ENCODE results near the gene SOX3. TPM values are rescaled to one million over a fixed set of nuclear protein-coding genes. Genes with fewer than 3 reads are reported as not detected.
A peak's percentile ranks its signal among the peaks of the same experiment; 100 is the strongest.

SOX3 gene
- total RNA-seq, 2 donors from 2014 or later, result 0.27 to 2.0 TPM

- Mint-ChIP-seq H3K27me3 (ENCODE audit: insufficient read depth) (peaks cover 67% of the 10 kb centered on the region), H3K27ac (no peak overlapping the region), H3K36me3 (ENCODE audit: low read depth) (no peaks in the 10 kb centered on the region), H3K4me3 (no peak overlapping the region), H3K9me3 (no peaks in the 10 kb centered on the region), H3K4me1 (peaks cover 25% of the 10 kb centered on the region)
- WGBS, 2 experiments (ENCODE audit: insufficient coverage in 1 of 2, insufficient read length in 1 of 2), result 100% methylated on average over 1 of the region's 1 CpG; no CpG with 5 or more reads in 1 of the 2 experiments
- no peaks in the 10 kb centered on the region for H3K36me3 ChIP-seq (ENCODE audit: control insufficient read depth, insufficient read depth, low read length)
- no peaks in the 10 kb centered on the region for H3K4me1 ChIP-seq (ENCODE audit: control insufficient read depth, insufficient read depth, low read length)
- H3K9ac ChIP-seq (ENCODE audit: extremely low read depth, low read length, poor library complexity, severe bottlenecking), result no peak overlapping the region
- H3K4me3 ChIP-seq (ENCODE audit: low read length), result no peak overlapping the region
- H3K27me3 ChIP-seq (ENCODE audit: control insufficient read depth, insufficient read depth, low read length, poor library complexity, severe bottlenecking), result peaks cover 52% of the 10 kb centered on the region
- DNase-seq, result no peak
- TF ChIP-seq CTCF (conservative IDR thresholded peaks at IDR 0.05), result no peak
- no peaks in the 10 kb centered on the region for H3K9me3 ChIP-seq (ENCODE audit: control insufficient read depth, low read length)
- H3K27ac ChIP-seq (ENCODE audit: low read depth, low read length), result no peak overlapping the region
Measured at GRCh38 chrX:140514554-140514953, 9.7 kb upstream of the SOX3 start.

GRCh38 chrX:140510895-140511295, 6.0 kb upstream of the SOX3 start:
- H3K27me3 Mint-ChIP-seq (ENCODE audit: insufficient read depth), result peaks cover 96% of the 10 kb centered on the region
- 9 to 15% methylated on average over 4 to 42 of the region's 42 CpGs for WGBS, 2 experiments (ENCODE audit: insufficient coverage in 1 of 2, insufficient read length in 1 of 2)
- no peaks in the 10 kb centered on the region for H3K36me3 Mint-ChIP-seq (ENCODE audit: low read depth)
- peaks cover 36% of the 10 kb centered on the region for H3K4me1 Mint-ChIP-seq
- no peak overlapping the region for H3K27ac Mint-ChIP-seq
- H3K4me3 Mint-ChIP-seq, result peak overlapping the region; percentile 56
- Histone ChIP-seq H3K4me3 (ENCODE audit: low read length) (no peak overlapping the region), H3K9me3 (ENCODE audit: control insufficient read depth, low read length) (no peaks in the 10 kb centered on the region), H3K27me3 (ENCODE audit: control insufficient read depth, insufficient read depth, low read length, poor library complexity, severe bottlenecking) (peaks cover 88% of the 10 kb centered on the region), H3K9ac (ENCODE audit: extremely low read depth, low read length, poor library complexity, severe bottlenecking) (no peak overlapping the region), H3K36me3 (ENCODE audit: control insufficient read depth, insufficient read depth, low read length) (no peaks in the 10 kb centered on the region), H3K4me1 (ENCODE audit: control insufficient read depth, insufficient read depth, low read length) (no peaks in the 10 kb centered on the region), H3K27ac (ENCODE audit: low read depth, low read length) (no peak overlapping the region)
- H3K9me3 Mint-ChIP-seq, result no peaks in the 10 kb centered on the region
- peak; percentile 65 for DNase-seq
- TF ChIP-seq CTCF (conservative IDR thresholded peaks at IDR 0.05), result no peak

GRCh38 chrX:140510306-140510676, 5.4 kb upstream of the SOX3 start:
- H3K27ac ChIP-seq (ENCODE audit: low read depth, low read length), result no peak overlapping the region
- Mint-ChIP-seq H3K27ac (no peak overlapping the region), H3K4me3 (peak overlapping the region; percentile 56), H3K27me3 (ENCODE audit: insufficient read depth) (peaks cover 98% of the 10 kb centered on the region), H3K36me3 (ENCODE audit: low read depth) (no peaks in the 10 kb centered on the region), H3K9me3 (no peaks in the 10 kb centered on the region), H3K4me1 (peaks cover 41% of the 10 kb centered on the region)
- peaks cover 94% of the 10 kb centered on the region for H3K27me3 ChIP-seq (ENCODE audit: control insufficient read depth, insufficient read depth, low read length, poor library complexity, severe bottlenecking)
- no peak overlapping the region for H3K4me3 ChIP-seq (ENCODE audit: low read length)
- peak; percentile 74 for TF ChIP-seq CTCF (conservative IDR thresholded peaks at IDR 0.05)
- H3K9ac ChIP-seq (ENCODE audit: extremely low read depth, low read length, poor library complexity, severe bottlenecking), result no peak overlapping the region
- WGBS, 2 experiments (ENCODE audit: insufficient coverage in 1 of 2, insufficient read length in 1 of 2), result 31% methylated on average over 8 of the region's 12 CpGs; no CpG with 5 or more reads in 1 of the 2 experiments
- H3K9me3 ChIP-seq (ENCODE audit: control insufficient read depth, low read length), result no peaks in the 10 kb centered on the region
- H3K4me1 ChIP-seq (ENCODE audit: control insufficient read depth, insufficient read depth, low read length), result no peaks in the 10 kb centered on the region
- DNase-seq, result no peak
- no peaks in the 10 kb centered on the region for H3K36me3 ChIP-seq (ENCODE audit: control insufficient read depth, insufficient read depth, low read length)
